ENCODE results near the gene HDGFL2. TPM values are rescaled to one million over a fixed set of nuclear protein-coding genes. Genes with fewer than 3 reads are reported as not detected.

HDGFL2 gene
- total RNA-seq, 1 donor: 60.9 TPM

DNA sequence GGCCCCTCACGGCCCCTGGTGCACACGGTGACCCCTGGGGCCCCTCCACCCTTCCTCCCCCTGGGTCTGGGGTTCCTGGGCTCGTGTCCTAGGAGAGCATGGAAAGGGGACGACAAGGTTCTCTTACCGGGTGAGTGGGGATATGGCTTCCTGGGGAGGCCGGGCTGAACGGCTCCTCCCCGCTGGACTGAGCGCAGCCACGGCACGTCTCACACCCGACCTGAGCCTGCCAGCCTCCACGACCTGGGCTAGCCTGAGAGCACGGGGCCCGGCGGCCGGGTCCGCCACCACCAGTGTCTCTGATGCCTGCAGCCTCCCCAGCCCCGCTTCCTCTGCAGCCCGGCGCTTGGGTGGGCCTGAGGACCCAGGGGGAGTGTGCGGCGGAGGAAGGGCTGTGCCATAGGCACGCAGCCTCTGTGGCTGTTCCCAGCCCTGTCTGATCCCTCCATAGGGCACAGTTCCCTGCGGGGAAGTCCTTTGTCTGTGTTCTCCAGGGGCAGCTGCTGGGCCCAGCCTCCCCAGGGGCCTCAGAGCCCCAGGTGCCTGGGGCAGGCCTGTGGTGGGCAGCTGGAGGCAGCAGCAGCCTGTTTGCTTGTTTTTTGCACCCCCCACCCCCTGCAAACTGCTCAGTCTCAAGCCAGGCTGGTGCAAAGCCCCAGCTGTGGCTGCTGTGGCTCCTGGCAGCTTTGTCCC is 31.2 kb downstream of the HDGFL2 start:
- no peak for DNase-seq (ENCODE audit: low read depth)
- TF ChIP-seq, protein P1, sequence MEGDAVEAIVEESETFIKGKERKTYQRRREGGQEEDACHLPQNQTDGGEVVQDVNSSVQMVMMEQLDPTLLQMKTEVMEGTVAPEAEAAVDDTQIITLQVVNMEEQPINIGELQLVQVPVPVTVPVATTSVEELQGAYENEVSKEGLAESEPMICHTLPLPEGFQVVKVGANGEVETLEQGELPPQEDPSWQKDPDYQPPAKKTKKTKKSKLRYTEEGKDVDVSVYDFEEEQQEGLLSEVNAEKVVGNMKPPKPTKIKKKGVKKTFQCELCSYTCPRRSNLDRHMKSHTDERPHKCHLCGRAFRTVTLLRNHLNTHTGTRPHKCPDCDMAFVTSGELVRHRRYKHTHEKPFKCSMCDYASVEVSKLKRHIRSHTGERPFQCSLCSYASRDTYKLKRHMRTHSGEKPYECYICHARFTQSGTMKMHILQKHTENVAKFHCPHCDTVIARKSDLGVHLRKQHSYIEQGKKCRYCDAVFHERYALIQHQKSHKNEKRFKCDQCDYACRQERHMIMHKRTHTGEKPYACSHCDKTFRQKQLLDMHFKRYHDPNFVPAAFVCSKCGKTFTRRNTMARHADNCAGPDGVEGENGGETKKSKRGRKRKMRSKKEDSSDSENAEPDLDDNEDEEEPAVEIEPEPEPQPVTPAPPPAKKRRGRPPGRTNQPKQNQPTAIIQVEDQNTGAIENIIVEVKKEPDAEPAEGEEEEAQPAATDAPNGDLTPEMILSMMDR (IDR thresholded peaks at IDR 0.05; ENCODE audit: insufficient read depth, low read depth, low read length): no peak
- H3K4me3 ChIP-seq (ENCODE audit: low read depth, low read length): no peak overlapping the region

DNA sequence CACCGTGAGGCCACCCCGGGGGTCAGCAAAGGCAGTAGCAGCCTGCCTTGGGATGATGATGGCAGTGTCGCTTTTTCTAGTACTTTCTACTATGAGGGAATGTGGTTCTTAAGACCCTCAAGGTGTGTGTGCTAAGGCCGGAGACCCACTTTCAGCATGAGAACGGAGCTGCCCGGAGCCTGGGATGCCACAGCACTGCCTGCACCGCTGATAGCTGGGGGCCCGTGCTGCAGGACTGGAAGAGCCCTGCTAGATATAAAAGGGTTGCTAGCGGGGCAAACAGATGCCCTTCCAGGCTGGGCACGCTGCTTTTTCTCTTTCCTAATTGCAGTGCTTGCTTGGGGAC is 31.7 kb downstream of the HDGFL2 start:
- DNase-seq (ENCODE audit: low read depth): no peak
- TF ChIP-seq, protein P1 (IDR thresholded peaks at IDR 0.05; ENCODE audit: insufficient read depth, low read depth, low read length): no peak
- H3K4me3 ChIP-seq (ENCODE audit: low read depth, low read length): no peak overlapping the region

DNA sequence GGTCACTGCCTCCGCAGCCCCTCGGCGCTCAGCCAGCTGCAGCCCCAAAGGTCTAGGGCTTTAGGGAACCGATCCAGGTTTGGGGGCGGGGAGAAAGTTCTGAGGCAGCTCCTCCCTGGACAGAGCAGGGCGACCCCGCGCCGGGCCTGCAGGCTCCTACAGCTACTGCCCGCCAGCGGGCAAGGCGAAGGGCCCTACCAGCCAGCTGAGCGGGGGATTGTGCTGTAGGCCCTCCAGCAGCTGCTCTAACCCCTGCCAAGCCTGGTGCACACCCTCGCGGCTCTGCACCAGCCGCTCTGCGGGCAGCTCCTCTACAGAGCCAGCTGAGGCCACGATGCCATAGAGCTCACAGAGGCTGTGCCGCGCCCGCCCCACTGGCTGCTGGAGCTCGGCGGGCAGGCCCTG is 32.2 kb downstream of the HDGFL2 start:
- no peak overlapping the region for H3K4me3 ChIP-seq (ENCODE audit: low read depth, low read length)
- no peak for DNase-seq (ENCODE audit: low read depth)
- TF ChIP-seq, protein P1 (IDR thresholded peaks at IDR 0.05; ENCODE audit: insufficient read depth, low read depth, low read length): no peak

DNA sequence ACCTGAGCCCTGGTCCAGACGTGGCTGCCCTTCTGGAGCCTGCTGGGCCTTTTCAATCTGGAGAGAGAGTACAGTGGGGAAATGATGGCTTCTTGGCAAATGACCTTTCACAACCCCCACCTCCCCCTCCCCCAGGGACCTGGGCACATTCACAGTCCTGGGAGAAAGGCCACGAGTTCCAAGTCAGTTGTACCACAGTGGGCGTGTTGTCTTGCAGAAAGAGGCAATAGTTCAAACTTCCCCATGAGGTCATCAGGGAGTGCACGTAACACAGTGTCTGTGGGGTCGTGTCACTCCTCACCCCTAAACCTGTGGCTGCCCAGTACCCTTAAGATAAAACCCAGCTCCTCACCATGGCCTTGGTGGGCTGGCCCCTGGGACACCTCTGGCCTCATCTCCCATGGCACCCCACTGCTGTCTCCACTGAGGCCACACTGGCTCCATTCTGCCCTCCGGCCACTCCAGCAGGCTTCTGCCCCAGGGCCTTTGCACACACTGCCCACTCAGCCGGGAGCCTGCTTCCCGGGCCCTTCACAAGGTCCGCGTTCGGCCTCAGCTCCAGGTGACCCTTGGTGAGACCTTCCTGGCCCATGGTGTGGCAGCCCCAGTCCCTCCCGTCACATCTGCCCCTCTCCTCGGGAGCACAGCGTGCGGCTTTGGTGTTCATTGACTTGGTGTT is 32.9 kb downstream of the HDGFL2 start:
- H3K4me3 ChIP-seq (ENCODE audit: low read depth, low read length): no peak overlapping the region
- no peak for DNase-seq (ENCODE audit: low read depth)
- TF ChIP-seq, protein P1 (IDR thresholded peaks at IDR 0.05; ENCODE audit: insufficient read depth, low read depth, low read length): no peak

DNA sequence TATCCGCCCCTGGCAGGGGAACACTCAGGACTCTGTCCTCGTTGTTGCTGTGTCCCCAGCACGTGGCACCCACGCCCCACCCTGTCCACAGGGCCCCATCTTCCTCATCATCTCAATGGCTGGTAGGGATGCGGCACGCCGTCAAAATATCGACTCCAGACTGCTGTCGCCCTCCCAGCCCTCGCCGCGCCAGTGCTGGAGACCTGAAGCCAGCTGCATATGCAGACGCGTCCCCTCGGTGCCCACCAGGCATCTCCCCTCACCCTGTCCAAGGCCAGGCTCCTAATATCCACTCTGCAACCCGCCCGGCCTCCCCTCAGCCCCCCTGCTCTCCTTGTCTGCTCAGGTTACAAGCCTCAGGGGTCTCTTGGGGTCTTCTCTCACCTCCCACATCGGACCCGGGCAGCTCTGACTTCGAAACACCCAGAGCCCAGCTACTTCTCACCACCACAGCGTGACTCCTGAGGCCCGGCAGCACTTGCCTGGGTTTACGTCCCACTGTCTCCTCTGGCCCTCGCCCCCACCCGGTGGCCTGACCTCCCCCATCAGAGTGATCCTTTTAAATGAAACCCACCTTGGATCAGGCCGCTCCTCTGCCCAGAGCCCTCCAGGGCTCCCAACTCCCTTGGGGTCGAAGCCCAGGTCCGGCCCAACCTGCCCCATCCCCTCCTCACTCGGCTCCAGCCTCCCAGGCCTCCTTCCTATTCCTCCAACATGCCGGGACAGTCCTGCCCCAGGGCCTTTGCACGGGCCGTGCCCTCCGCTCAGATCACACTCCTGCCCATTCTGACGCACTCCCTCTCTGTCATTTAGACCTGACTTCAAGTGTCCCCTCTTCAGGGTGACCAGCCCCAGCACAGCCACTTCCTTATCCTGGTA is 33.7 kb downstream of the HDGFL2 start:
- DNase-seq (ENCODE audit: low read depth): no peak
- TF ChIP-seq, protein P1 (IDR thresholded peaks at IDR 0.05; ENCODE audit: insufficient read depth, low read depth, low read length): no peak
- H3K4me3 ChIP-seq (ENCODE audit: low read depth, low read length): no peak overlapping the region

DNA sequence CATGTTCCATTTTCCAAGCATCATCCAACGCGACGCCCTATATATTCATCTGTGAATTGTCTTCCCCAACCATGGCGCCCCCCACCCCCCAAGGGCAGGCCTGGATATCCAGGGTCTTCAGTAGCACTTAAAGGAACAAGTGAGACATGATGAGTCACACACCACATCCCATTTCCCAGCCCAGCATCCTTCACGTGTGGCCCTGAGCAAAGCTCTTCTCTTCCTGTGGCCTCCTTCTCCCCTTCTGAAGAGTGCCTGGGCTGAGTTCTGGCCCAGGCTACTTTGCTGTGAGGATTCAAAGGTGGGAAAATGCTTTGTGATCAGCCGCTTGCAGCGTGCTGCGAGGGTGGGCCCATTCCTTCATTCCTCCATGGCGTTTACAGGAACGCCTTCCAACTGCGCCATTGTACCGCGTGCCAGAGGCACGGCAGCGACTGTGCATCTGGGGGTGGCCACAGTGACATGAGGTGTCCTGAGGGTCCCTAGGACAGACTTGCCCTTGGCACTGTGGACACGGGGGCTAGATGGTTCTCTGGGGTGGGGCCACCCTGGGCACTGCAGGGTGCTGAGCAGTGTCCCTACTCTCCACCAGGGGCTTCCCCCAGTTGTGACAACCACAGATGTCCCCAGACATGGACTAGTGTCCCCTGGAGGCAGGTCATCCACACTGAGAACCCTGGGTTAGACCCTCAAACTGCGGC is 34.5 kb downstream of the HDGFL2 start:
- peak; percentile 33 for DNase-seq (ENCODE audit: low read depth)
- no peak overlapping the region for H3K4me3 ChIP-seq (ENCODE audit: low read depth, low read length)
- TF ChIP-seq, protein P1 (IDR thresholded peaks at IDR 0.05; ENCODE audit: insufficient read depth, low read depth, low read length): no peak

All from fibroblast of villous mesenchyme (primary cell).